Thyroid gland (tissue), 4 donors: ENCODE data around the gene PEX7. TPM values are rescaled to one million over a fixed set of nuclear protein-coding genes. Genes with fewer than 3 reads are reported as not detected.

Experiments used
- DNase-seq, 2 donors: peaks; one replicate each; pipeline ENCODE4 v3.0.0-alpha.2; 2019
- H3K27ac ChIP-seq, 3 donors: fragments of 200-600 bp; sonication (generic); 1 replicate in 2 of 3; 2 replicates in 1 of 3; pipeline ENCODE4 v1.5.1; 2016 to 2019; ENCODE audit warnings: mild to moderate bottlenecking in 1 of 3, moderate library complexity in 1 of 3
- H3K27me3 ChIP-seq: fragments of 200-600 bp; sonication (generic); one replicate; pipeline ENCODE4 v1.5.1; 2019
- H3K36me3 ChIP-seq, 2 donors: fragments of 200-600 bp; sonication (generic); one replicate each; pipeline ENCODE4 v1.5.1; 2016 to 2019
- H3K4me1 ChIP-seq, 2 donors: fragments of 200-600 bp; sonication (generic); one replicate each; pipeline ENCODE4 v1.5.1; 2017 to 2019
- H3K4me3 ChIP-seq, 3 donors: fragments of 200-600 bp; sonication (generic); replicated peaks in 1 of 3; 1 replicate in 2 of 3; 2 replicates in 1 of 3; pipeline ENCODE4 v1.5.1; 2016; ENCODE audit warnings: mild to moderate bottlenecking in 1 of 3
- H3K9me3 ChIP-seq: fragments of 200-600 bp; sonication (generic); one replicate; pipeline ENCODE4 v1.5.1; 2017
- POLR2A ChIP-seq, 2 donors: fragments of 450-650 bp; IDR thresholded peaks; one replicate each; pipeline ENCODE4 v1.6.1; 2017; ENCODE audit warnings: antibody characterized with exemption in 2 of 2, mild to moderate bottlenecking in 2 of 2, moderate library complexity in 1 of 2
- WGBS, 2 donors: methylation state at CpG; one replicate each; pipeline ENCODE4 v1.1.5; 2017; 5-methylcytosine and 5-hydroxymethylcytosine counted together
- intact Hi-C: fragments of 100-400 bp; cut with DNase I; formaldehyde crosslinking; loops from one replicate; pipeline ENCODE4 v1.15.1; 2023
- total RNA-seq, 4 donors: library from RNA; depleted of rRNA; stranded (reverse); fragments of >200 nt; gene quantifications; one replicate each; pipeline ENCODE4 v1.2.3, GENCODE V29; 2016
- TF ChIP-seq, protein P1 (sequence below), 6 experiments: fragments of 200-600 bp in 3 of 6; fragments of 450-650 bp in 3 of 6; sonication (generic) in 3 of 6; IDR thresholded peaks; one replicate each; pipeline ENCODE4 v1.5.1; 2016 to 2019; ENCODE audit warnings: antibody characterized with exemption in 6 of 6, mild to moderate bottlenecking in 2 of 6, inconsistent platforms in 1 of 6, moderate library complexity in 1 of 6

PEX7 gene
- total RNA-seq, 4 donors from 2014 or later: 16.4 to 23.9 (median 18.2) TPM

DNA sequence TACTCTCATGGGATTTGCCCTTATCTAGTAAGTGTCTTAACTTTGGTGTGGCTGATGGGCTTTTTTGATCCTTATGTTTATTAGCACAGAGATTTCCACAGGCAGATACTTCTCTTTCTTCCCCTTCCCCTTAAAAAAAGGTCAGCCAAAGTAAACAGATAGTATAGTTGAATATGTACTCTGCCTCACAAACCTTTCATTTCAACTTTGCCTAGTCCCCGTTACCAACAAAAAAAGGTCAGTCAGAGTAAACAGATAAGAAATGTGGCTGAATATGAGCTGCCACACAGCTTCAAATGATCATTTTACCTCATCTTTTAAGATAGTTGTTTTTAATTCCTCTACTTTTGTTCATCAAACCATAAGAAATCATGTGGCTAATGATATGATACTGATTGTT is 65.6 kb downstream of the PEX7 start:
- Histone ChIP-seq H3K4me3 (no peak overlapping the region), H3K9me3 (no peaks in the 10 kb centered on the region), H3K36me3 (no peaks in the 10 kb centered on the region), H3K27me3 (no peaks in the 10 kb centered on the region), H3K27ac (no peak overlapping the region), H3K4me1 (no peaks in the 10 kb centered on the region)
- TF ChIP-seq POLR2A (IDR thresholded peaks at IDR 0.05): no peak
- TF ChIP-seq, protein P1, sequence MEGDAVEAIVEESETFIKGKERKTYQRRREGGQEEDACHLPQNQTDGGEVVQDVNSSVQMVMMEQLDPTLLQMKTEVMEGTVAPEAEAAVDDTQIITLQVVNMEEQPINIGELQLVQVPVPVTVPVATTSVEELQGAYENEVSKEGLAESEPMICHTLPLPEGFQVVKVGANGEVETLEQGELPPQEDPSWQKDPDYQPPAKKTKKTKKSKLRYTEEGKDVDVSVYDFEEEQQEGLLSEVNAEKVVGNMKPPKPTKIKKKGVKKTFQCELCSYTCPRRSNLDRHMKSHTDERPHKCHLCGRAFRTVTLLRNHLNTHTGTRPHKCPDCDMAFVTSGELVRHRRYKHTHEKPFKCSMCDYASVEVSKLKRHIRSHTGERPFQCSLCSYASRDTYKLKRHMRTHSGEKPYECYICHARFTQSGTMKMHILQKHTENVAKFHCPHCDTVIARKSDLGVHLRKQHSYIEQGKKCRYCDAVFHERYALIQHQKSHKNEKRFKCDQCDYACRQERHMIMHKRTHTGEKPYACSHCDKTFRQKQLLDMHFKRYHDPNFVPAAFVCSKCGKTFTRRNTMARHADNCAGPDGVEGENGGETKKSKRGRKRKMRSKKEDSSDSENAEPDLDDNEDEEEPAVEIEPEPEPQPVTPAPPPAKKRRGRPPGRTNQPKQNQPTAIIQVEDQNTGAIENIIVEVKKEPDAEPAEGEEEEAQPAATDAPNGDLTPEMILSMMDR (IDR thresholded peaks at IDR 0.05): no peak
- intact Hi-C loops: no loop called here
- 0 to 85% methylated on average over 1 of the region's 1 CpG for WGBS, 2 donors
- no peak for DNase-seq

DNA sequence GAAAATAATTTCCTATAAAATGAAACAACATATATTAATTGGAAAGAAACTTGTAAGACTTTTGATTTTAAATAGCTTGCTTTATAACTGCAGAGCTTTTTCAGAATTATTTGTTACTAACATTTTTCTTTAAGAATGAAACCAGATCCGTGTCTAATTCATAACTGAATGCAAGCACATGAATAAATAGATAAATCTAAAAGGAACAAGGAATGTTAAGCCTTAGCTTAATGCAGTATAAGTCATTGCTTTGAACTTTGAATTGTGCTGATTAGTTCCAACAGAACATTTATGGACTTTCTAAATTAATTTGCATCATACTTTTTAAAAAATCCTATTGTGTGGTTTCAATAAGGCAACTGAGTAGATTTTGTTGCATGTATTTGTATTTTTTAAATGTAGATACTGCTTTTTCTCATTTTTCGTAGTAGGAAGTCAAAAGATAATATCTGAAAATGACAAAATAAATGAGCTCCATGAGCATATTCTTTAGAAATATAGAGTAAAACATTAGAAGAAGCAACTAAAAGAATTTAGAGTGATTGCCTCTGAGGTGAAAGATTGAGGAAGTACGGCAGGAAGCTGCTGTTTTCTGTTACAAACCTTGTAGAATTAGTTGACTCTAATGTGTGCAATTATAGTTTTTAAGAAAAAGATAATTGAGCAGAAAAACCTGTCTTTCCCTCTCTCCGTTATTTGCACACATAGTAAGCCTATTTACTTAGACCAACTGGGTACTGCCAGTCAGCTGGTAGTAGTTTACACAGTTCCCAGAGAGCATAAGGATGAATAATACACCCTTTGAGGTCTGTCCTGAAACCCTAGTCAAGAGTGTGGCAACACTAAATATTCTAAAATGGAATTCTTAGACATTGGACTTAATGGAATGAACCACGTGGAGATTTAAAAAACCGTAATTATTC is 67.1 kb downstream of the PEX7 start:
- Histone ChIP-seq H3K4me3 (no peak overlapping the region), H3K36me3 (no peaks in the 10 kb centered on the region), H3K27ac (no peak overlapping the region), H3K9me3 (no peaks in the 10 kb centered on the region), H3K27me3 (no peaks in the 10 kb centered on the region), H3K4me1 (no peaks in the 10 kb centered on the region)
- no peak for TF ChIP-seq POLR2A (IDR thresholded peaks at IDR 0.05)
- TF ChIP-seq, protein P1 (IDR thresholded peaks at IDR 0.05): no peak
- 87 to 88% methylated on average over 6 of the region's 6 CpGs for WGBS, 2 donors
- intact Hi-C loops: no loop called here
- no peak for DNase-seq

DNA sequence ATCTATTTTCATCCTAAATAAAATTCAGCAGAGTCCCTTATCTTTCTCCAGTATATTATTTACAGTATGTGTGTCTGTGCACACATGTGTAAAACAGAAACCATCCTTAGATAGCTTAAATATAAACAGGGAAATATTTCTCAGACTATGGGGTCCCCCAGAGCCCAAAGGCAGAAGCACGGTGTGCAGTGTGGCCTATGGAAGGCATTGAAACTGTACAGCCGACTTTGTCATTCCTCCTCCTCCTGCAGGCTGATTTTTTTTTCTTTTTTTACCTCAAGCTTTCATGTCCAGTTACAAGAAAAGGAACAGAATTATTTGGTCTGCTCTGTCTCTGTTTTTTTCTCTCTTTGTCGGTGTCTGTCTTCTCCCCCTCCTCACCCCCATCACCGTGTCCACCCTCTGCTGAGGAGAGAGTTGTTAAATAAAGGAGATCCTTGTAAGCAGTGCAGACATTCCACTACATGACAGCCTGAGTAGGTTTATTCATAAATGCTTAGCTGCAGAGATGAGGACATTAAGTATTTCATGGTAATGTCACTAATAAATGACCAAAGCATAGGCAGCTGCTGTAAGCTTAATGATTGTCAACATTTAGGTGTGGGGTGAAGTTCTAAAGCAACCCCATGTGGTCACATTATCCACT is 67.9 kb downstream of the PEX7 start:
- 81 to 82% methylated on average over 4 of the region's 4 CpGs for WGBS, 2 donors
- DNase-seq: no peak
- Histone ChIP-seq H3K27ac (no peak overlapping the region), H3K36me3 (no peaks in the 10 kb centered on the region), H3K27me3 (no peaks in the 10 kb centered on the region), H3K4me3 (no peak overlapping the region), H3K9me3 (no peaks in the 10 kb centered on the region), H3K4me1 (no peaks in the 10 kb centered on the region)
- intact Hi-C loops: no loop called here
- TF ChIP-seq POLR2A (IDR thresholded peaks at IDR 0.05): no peak
- TF ChIP-seq, protein P1 (IDR thresholded peaks at IDR 0.05): no peak

DNA sequence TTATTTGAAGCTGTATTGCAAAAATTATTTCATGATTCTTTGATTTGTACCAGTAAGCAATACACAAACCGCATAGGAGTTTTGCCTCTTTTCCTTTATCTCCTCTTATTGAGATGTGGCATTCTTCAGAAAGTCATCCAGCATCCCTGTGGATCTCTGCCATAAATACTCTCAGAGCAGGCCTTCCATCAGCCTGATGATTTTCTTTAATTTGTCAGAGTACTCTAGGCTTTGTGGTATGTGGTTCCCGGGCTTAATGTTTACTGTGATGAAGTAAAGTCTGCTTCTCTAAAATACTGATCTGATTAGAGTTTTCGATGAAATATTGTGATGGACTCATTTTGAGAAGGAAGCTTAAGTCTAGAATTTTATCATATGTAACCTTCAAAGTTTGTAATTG is 68.6 kb downstream of the PEX7 start:
- Histone ChIP-seq H3K4me3 (no peak overlapping the region), H3K27me3 (no peaks in the 10 kb centered on the region), H3K4me1 (no peaks in the 10 kb centered on the region), H3K36me3 (no peaks in the 10 kb centered on the region), H3K27ac (no peak overlapping the region), H3K9me3 (no peaks in the 10 kb centered on the region)
- TF ChIP-seq, protein P1 (IDR thresholded peaks at IDR 0.05): no peak
- no peak for TF ChIP-seq POLR2A (IDR thresholded peaks at IDR 0.05)
- no peak for DNase-seq
- intact Hi-C loops: no loop called here
- 93% methylated on average over 3 of the region's 3 CpGs for WGBS, 2 donors

DNA sequence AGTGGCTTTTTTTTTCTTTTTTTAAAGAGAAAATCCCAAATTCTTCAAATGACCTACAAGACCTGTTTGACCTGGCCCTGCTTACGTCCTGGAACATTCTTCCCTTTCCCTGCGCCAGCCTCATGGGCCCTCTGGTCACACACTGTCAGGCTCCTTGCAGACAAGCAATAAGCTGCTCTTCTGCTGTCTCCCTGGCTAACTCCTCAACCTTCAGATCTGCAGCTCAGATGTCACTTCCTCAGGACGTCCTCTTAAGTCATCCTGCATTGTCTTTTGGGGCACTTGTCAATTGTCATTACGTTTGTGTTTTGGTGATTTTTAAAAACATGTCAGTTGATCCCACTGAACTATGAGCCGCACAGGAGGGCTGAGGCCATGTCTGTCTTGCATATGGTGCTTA is 70.8 kb downstream of the PEX7 start:
- H3K27me3 ChIP-seq: no peaks in the 10 kb centered on the region
- H3K27ac ChIP-seq: no peak overlapping the region
- no peaks in the 10 kb centered on the region for H3K9me3 ChIP-seq
- DNase-seq: no peak
- H3K4me1 ChIP-seq: no peaks in the 10 kb centered on the region
- 78 to 87% methylated on average over 5 of the region's 5 CpGs for WGBS, 2 donors
- TF ChIP-seq, protein P1 (IDR thresholded peaks at IDR 0.05): no peak
- no peak for TF ChIP-seq POLR2A (IDR thresholded peaks at IDR 0.05)
- no peak overlapping the region for H3K4me3 ChIP-seq
- H3K36me3 ChIP-seq: peaks cover 0 to under 1% of the 10 kb centered on the region in 2 donors
- intact Hi-C loops: no loop called here
